GM23248 (cell line): ENCODE data around the gene IRX1. TPM values are rescaled to one million over a fixed set of nuclear protein-coding genes. Genes with fewer than 3 reads are reported as not detected.

Experiments used
- DNase-seq: peaks from one replicate; pipeline ENCODE4 v3.0.0-alpha.2; 2015
- H2AFZ ChIP-seq: fragments of 200-600 bp; sonication (generic); 2 replicates; pipeline ENCODE4 v1.6.1; 2016; ENCODE audit warnings: antibody characterized with exemption
- H3F3A ChIP-seq: fragments of 200-600 bp; sonication (generic); 2 replicates; pipeline ENCODE4 v1.6.1; 2016; ENCODE audit warnings: mild to moderate bottlenecking, antibody characterized with exemption, mixed run types; ENCODE audit not compliant: insufficient read depth
- H3K27ac ChIP-seq: fragments of 200-600 bp; sonication (generic); 2 replicates; pipeline ENCODE4 v1.5.1; 2016; ENCODE audit warnings: mild to moderate bottlenecking
- H3K27me3 ChIP-seq: fragments of 200-600 bp; sonication (generic); replicated peaks from 2 replicates; pipeline ENCODE4 v1.6.1; 2016; ENCODE audit warnings: mild to moderate bottlenecking; ENCODE audit not compliant: insufficient read depth
- H3K36me3 ChIP-seq: fragments of 200-600 bp; sonication (generic); 2 replicates; pipeline ENCODE4 v1.6.1; 2016; ENCODE audit warnings: low read depth, mild to moderate bottlenecking
- H3K4me1 ChIP-seq: fragments of 200-600 bp; sonication (generic); 2 replicates; pipeline ENCODE4 v1.6.1; 2016; ENCODE audit warnings: mild to moderate bottlenecking; ENCODE audit not compliant: insufficient read depth
- H3K4me2 ChIP-seq: fragments of 200-600 bp; sonication (generic); one replicate; pipeline ENCODE4 v1.6.1; 2016; ENCODE audit warnings: mild to moderate bottlenecking; ENCODE audit not compliant: unreplicated experiment
- H3K4me3 ChIP-seq: fragments of 200-600 bp; sonication (generic); 2 replicates; pipeline ENCODE4 v1.5.1; 2016; ENCODE audit warnings: mild to moderate bottlenecking
- H3K79me2 ChIP-seq: fragments of 200-600 bp; sonication (generic); 2 replicates; pipeline ENCODE4 v1.6.1; 2016; ENCODE audit warnings: mild to moderate bottlenecking; ENCODE audit not compliant: insufficient read depth
- H3K9ac ChIP-seq: fragments of 200-600 bp; sonication (generic); 2 replicates; pipeline ENCODE4 v1.6.1; 2016; ENCODE audit warnings: mild to moderate bottlenecking
- H3K9me2 ChIP-seq: fragments of 200-600 bp; sonication (generic); 2 replicates; pipeline ENCODE4 v1.6.1; 2016; ENCODE audit warnings: mixed run types, mild to moderate bottlenecking, moderate library complexity; ENCODE audit not compliant: insufficient read depth
- H3K9me3 ChIP-seq: fragments of 200-600 bp; sonication (generic); one replicate; pipeline ENCODE4 v1.6.1; 2017; ENCODE audit warnings: low read depth
- H4K20me1 ChIP-seq: fragments of 200-600 bp; sonication (generic); 2 replicates; pipeline ENCODE4 v1.6.0; 2016; ENCODE audit not compliant: insufficient read depth
- EZH2 ChIP-seq: fragments of 200-600 bp; sonication (generic); IDR thresholded peaks from 2 replicates; pipeline ENCODE4 v1.6.1; 2018; ENCODE audit warnings: antibody characterized with exemption, mild to moderate bottlenecking; ENCODE audit not compliant: insufficient read depth, poor library complexity, severe bottlenecking
- EZH2phosphoT487 ChIP-seq: fragments of 200-600 bp; sonication (generic); IDR thresholded peaks from 2 replicates; pipeline ENCODE4 v1.6.1; 2018; ENCODE audit warnings: antibody characterized with exemption, moderate library complexity, mild to moderate bottlenecking, low read depth; ENCODE audit not compliant: insufficient read depth
- WGBS, 2 experiments: methylation state at CpG; one replicate each; pipeline ENCODE4 v1.1.6; 2015 to 2017; ENCODE audit warnings: low lambda C conversion rate in 2 of 2, low coverage in 1 of 2; ENCODE audit errors: missing lambda C conversion rate in 2 of 2; 5-methylcytosine and 5-hydroxymethylcytosine counted together
- in situ Hi-C: fragments of 300-500 bp; cut with MboI; formaldehyde crosslinking; loops from 2 replicates; pipeline ENCODE4 v1.15.0; 2020
- polyA plus RNA-seq: library from polyadenylated mRNA; unstranded; fragments of >200 nt; fragmentation: Nextera tagmentation; extraction: Ambion mirVana; gene quantifications from 2 replicates; pipeline ENCODE4 v1.2.1, GENCODE V29; 2016
- total RNA-seq: library from RNA; depleted of rRNA; stranded (reverse); fragments of >200 nt; shearing (Covaris generic); gene quantifications from 2 replicates; pipeline ENCODE4 v1.2.3, GENCODE V29; 2014

IRX1 gene
- total and polyA plus RNA-seq, 2 experiments from 2014 or later, result 1.3 to 25.9 TPM

DNA sequence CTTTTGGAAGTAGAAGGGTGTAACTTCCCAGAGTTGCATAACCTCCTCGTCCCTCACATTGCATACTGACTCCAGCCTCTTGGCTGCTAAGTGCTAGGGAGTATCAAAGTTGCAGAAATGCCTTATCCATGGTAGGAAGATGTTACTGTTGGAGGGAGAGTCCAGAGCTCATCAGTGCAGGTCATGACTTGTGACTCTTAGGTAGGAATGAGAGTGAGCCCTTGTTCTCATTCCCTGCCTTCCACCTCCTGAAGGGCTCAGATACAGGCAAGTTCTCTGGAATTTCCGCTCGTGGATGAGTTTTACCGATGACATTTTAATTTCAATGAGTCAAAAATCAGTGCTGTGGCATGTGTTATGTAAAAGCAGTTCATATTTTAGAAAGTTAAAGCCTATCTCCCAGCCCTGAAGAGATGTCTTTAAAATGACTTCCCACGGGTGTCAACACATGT is 17.0 kb downstream of the IRX1 start:
- H3K4me2 ChIP-seq, result peak overlapping the region; percentile 67

GRCh38 chr5:3613726-3614125 is 18.1 kb downstream of the IRX1 start:
- Histone ChIP-seq H3K4me1 (peaks cover 54% of the 10 kb centered on the region), H3F3A (peaks cover 50% of the 10 kb centered on the region), H4K20me1 (no peaks in the 10 kb centered on the region), H2AFZ (no peak overlapping the region), H3K9me3 (no peaks in the 10 kb centered on the region), H3K27me3 (no peaks in the 10 kb centered on the region), H3K9ac (no peak overlapping the region), H3K4me3 (no peak overlapping the region), H3K27ac (no peak overlapping the region), H3K4me2 (no peak overlapping the region), H3K9me2 (no peaks in the 10 kb centered on the region), H3K79me2 (peaks cover 8% of the 10 kb centered on the region; the same call in 1 of the 2 replicates), H3K36me3 (no peaks in the 10 kb centered on the region)
- TF ChIP-seq EZH2phosphoT487 (no peak), EZH2 (no peak)
- no peak for DNase-seq
- in situ Hi-C loops, result loop anchor here (25.0 kb wide), 1 partner anchor 1851 kb away; no protein-coding TSS in a partner anchor
- 79 to 87% methylated on average over 10 of the region's 10 CpGs for WGBS, 2 experiments

More for the DNA sequence above, 17.0 kb downstream of the IRX1 start:
- peaks cover 12% of the 10 kb centered on the region for H3K79me2 ChIP-seq
- H3K9ac ChIP-seq, result peak overlapping the region; percentile 3; the same call in 1 of the 2 replicates
- WGBS, 2 experiments, result 1% methylated on average over 5 of the region's 5 CpGs
- H3K27ac ChIP-seq, result peak overlapping the region; percentile 62
- no peaks in the 10 kb centered on the region for H3K36me3 ChIP-seq
- H3K4me1 ChIP-seq, result peaks cover 45% of the 10 kb centered on the region
- no peaks in the 10 kb centered on the region for H3K27me3 ChIP-seq
- DNase-seq, result peak; percentile 88
- in situ Hi-C loops, result loop anchor here (25.0 kb wide), 1 partner anchor 1850 kb away; no protein-coding TSS in a partner anchor
- no peak overlapping the region for H2AFZ ChIP-seq
- peaks cover 39% of the 10 kb centered on the region for H3F3A ChIP-seq
- no peaks in the 10 kb centered on the region for H3K9me3 ChIP-seq
- H3K4me3 ChIP-seq, result 0 out of 2 replicates have a peak overlapping the region, but pooled peaks have one; percentile 0
- no peaks in the 10 kb centered on the region for H4K20me1 ChIP-seq
- TF ChIP-seq EZH2, result no peak
- no peaks in the 10 kb centered on the region for H3K9me2 ChIP-seq

GRCh38 chr5:3615217-3615616 is 19.6 kb downstream of the IRX1 start:
- in situ Hi-C loops, result loop anchor here (25.0 kb wide), 1 partner anchor 1853 kb away; no protein-coding TSS in a partner anchor
- peak; percentile 23 for DNase-seq
- H3K4me1 ChIP-seq, result peaks cover 69% of the 10 kb centered on the region
- H3F3A ChIP-seq, result peaks cover 52% of the 10 kb centered on the region
- no peaks in the 10 kb centered on the region for H3K9me2 ChIP-seq
- H3K4me2 ChIP-seq, result no peak overlapping the region
- WGBS, 2 experiments, result 65 to 66% methylated on average over 2 of the region's 2 CpGs
- no peak overlapping the region for H3K9ac ChIP-seq
- H2AFZ ChIP-seq, result no peak overlapping the region
- no peak overlapping the region for H3K4me3 ChIP-seq
- H3K27me3 ChIP-seq, result no peaks in the 10 kb centered on the region
- H3K9me3 ChIP-seq, result no peaks in the 10 kb centered on the region
- H4K20me1 ChIP-seq, result no peaks in the 10 kb centered on the region
- H3K79me2 ChIP-seq, result no peaks in the 10 kb centered on the region
- H3K36me3 ChIP-seq, result no peaks in the 10 kb centered on the region
- H3K27ac ChIP-seq, result no peak overlapping the region
- TF ChIP-seq EZH2phosphoT487 (no peak), EZH2 (no peak)

DNA sequence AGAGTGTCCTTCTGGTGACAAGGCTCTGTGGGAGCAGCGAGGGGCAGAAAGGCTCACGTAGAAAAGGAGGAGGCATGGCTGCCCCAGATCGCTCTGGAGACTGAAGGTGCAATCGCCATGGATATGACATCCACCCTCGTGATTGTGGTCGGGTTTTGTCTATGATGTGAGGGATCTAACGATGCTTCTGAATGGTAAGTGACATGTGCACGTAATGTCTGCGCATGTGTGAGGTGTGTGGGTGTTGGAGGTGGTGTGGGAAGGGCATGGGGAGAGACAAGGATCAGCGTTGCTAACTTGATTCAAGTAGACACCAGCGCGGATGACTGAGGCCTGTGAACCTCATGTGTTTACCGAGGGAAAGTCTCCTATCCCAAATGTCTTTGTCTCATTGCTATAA is 20.2 kb downstream of the IRX1 start:
- H2AFZ ChIP-seq, result no peak overlapping the region
- no peak overlapping the region for H3K27ac ChIP-seq
- H3K4me3 ChIP-seq, result no peak overlapping the region
- no peaks in the 10 kb centered on the region for H3K79me2 ChIP-seq
- in situ Hi-C loops, result loop anchor here (25.0 kb wide), 1 partner anchor 1854 kb away; no protein-coding TSS in a partner anchor
- no peaks in the 10 kb centered on the region for H3K9me3 ChIP-seq
- no peaks in the 10 kb centered on the region for H3K36me3 ChIP-seq
- H4K20me1 ChIP-seq, result no peaks in the 10 kb centered on the region
- DNase-seq, result no peak
- no peaks in the 10 kb centered on the region for H3K9me2 ChIP-seq
- H3K4me1 ChIP-seq, result peaks cover 70% of the 10 kb centered on the region
- no peak for TF ChIP-seq EZH2phosphoT487
- TF ChIP-seq EZH2, result no peak
- H3F3A ChIP-seq, result peaks cover 51% of the 10 kb centered on the region
- H3K4me2 ChIP-seq, result no peak overlapping the region
- WGBS, 2 experiments, result 97% methylated on average over 13 of the region's 13 CpGs
- H3K9ac ChIP-seq, result no peak overlapping the region
- no peaks in the 10 kb centered on the region for H3K27me3 ChIP-seq

DNA sequence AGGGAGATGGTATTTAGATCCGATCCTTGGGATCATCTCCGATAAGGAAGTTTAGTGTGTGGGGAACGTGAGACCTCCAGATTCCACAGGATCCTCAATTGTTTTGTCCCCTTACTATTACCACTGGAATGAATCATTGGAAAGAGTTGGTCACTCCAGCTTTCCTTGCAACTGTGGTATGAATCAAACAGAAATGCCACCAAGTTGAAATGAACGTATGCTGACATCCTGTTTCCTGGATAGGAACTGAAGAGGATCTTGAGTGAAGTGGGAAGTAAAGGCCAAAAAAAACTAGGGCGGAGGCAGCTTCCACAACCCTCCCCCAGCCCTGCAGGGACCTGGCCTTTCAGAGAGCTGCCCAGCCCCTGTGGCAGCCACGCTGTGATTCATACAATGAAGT is 23.9 kb downstream of the IRX1 start:
- Histone ChIP-seq H3K36me3 (no peaks in the 10 kb centered on the region), H3K4me1 (peaks cover 35% of the 10 kb centered on the region), H3K27me3 (no peaks in the 10 kb centered on the region), H3K27ac (0 out of 2 replicates have a peak overlapping the region, but pooled peaks have one; percentile 4), H3K9me2 (no peaks in the 10 kb centered on the region), H3K9me3 (no peaks in the 10 kb centered on the region), H3K79me2 (no peaks in the 10 kb centered on the region), H3K4me3 (no peak overlapping the region), H2AFZ (no peak overlapping the region), H4K20me1 (no peaks in the 10 kb centered on the region), H3F3A (peaks cover 20% of the 10 kb centered on the region), H3K9ac (no peak overlapping the region), H3K4me2 (peak overlapping the region; percentile 16)
- 34 to 45% methylated on average over 6 of the region's 6 CpGs for WGBS, 2 experiments
- in situ Hi-C loops, result loop anchor here (25.0 kb wide), 1 partner anchor 1857 kb away; no protein-coding TSS in a partner anchor
- no peak for TF ChIP-seq EZH2
- DNase-seq, result peak; percentile 63
